ENCODE measurements around the gene MGAT4A.
"Not testable (repeated sequence)": the region's sequence is repeated elsewhere in the genome, so short reads cannot be mapped to it uniquely, and the experiment has no call there.

The MGAT4A gene

DNA sequence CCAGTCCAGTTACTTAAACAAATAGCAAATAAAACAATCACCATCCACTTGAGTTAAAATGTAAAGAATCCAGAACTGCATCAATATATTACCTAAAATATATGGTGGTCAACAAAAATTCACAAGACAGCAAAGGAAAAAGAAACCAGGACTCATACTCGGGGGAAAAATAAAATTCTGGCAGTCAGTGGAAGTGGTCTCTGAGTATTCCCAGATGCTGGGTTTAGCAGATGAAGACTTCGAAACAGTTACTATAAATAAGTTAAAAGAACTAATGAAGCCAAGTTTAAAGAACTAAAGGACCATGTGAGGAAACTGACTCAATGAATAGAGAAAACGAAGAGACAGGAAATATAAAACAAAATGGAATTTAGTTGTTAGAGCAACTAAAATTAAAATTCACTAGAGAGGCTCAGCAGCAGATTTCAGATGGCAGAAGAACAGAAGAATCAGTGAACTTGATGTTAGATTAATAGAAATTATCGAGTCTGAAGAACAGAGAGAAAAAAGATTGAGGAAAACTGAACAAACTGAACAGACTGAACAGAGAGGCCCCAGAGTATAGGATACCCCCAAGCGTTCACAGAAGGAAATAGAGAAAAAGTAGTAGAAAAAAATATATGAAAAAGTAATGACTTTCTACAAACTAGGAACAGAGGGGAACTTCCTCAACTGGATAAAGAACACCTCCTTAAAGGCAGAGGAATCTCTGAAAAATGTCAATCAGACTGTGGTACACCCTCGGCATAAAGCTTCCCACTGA lies 27.9 kb downstream of the MGAT4A start:
- DNase-seq (ENCODE audit: low spot score) = no peak

DNA sequence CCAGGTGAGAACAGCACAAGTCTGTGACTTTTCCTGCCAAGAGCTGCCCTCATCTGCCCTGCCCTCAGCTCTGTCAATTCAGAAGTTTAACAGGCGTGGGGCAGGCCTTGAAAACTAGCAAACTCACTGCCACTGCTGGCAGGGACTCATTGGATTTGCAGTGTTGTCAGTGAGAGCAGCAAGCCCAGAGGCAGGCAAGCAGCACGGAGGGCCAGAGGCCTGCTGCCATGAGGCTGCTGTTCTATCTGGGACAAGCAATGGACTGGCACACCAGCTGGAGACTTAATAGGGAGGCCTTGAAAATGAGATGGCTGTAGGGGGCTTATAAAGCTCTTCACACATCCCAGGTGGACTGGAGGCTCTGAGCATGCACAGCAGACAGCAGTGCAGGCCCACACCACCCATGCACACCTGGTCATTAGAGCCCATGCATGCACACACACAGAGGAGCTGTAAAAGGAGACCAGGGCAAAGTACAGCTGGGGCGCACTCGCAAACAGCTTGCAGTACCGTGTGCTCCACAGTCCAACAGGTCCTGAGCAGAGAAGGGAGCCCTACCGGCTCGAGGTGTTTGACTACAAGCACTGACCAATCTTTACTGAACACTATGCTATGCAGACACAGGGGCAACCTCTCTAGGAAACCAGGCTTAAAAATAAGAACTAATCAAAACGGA lies 28.7 kb downstream of the MGAT4A start:
- DNase-seq (ENCODE audit: low spot score) = peak; percentile 11

DNA sequence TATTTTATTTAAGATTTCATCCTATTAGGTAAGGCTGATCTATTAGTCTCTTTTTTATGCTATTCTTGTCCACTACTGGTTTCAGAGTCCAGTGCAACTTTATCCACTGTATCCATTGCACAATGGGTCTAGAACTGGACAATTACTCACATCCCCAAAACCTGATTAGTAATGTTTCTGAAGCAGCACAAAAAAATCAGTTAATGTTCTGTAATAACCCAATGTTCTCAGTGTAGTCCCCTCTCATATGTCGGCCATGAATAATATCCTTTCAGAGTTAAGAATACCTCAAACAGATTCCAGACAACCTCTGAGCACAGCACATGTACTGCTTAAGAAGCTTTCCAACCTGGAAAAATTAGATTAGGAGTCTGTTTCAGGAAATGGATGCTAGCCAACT lies 29.7 kb downstream of the MGAT4A start:
- DNase-seq (ENCODE audit: low spot score) = no peak

DNA sequence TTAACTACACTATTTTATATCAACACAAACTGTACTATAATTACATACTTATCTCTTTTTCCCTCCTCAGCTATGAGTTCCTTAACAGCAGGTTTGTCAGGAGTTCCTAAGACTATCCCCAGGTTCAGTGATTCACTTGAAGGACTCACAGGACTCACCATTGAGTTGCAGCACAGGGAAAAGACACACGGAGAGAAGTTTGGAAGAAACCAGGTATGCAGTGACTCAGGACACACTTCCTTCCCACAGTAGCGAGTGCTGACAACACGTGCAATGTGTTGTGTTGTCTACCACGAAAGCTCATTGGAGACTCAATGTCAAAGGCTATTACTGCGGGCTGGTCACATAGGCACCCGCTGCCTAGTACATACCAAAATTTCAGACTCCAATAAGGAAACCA lies 32.0 kb downstream of the MGAT4A start:
- no peak for DNase-seq (ENCODE audit: low spot score)

DNA sequence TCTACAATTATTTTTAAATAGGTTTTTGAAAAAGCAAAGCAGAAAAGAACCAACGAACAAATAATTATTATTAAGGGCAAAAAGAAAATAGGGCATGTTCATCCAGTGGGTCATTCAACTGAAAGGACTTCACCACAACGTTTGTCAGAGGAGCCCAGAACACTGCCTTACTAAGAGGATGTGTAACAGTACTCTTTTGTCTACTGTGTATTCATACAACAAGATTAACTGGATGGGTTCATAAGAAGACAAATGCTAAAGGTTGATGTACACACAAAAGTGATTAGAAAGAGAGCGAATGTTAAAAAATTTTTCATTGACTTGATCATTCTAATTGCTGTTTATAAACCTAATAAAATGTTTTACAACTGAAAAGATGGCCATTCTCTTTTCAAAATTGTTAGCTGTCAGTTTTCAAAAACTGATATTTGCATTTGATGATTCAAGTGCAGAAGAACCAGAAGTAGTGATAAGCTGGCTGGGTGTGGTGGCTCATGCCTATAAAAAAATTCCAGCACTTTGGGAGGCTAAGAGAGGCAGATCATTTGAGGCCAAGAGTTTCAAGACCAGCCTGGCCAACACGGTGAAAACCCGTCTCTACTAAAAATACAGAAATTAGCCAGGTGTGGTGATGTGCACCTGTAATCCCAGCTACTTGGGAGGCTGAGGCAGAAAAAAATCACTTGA lies 33.1 kb downstream of the MGAT4A start:
- DNase-seq (ENCODE audit: low spot score) = no peak

DNA sequence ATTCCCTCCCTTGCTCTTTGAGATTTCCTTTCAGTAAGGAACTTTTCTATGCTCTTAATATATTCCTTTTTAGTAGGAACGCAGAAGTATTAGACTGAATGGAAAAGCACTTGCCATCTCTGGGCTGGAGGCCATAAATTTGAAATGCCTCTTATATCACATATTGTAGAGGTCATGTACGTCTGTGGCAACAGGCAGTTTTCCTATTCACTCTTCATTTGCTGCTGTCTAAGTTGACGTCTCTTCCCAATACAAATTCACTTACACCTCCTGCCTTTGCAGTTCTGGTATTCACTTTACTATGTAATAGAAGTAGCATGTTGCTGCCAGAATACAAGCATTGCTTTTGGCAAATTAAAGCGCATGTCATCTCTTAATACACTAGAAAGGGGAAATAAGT lies 34.7 kb downstream of the MGAT4A start:
- no peak for DNase-seq (ENCODE audit: low spot score)

DNA sequence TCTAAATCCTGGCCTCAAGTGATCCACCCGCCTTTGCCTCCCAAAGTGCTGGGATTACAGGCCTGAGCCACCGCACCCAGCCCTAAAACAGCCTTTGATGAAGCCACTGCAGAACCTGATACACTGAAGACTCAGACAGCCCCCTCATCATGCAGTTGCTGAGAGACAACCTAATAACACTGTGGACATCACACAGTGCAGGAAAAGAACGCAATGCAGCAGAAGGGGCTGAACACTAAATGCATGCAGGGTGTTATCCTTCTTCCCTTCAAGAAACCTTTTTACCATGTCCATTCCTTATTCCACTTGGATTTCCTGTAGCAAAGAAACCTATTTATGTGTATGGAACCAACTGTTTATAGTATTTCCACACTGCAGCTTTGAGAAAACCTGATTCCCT lies 35.7 kb downstream of the MGAT4A start:
- no peak for DNase-seq (ENCODE audit: low spot score)

DNA sequence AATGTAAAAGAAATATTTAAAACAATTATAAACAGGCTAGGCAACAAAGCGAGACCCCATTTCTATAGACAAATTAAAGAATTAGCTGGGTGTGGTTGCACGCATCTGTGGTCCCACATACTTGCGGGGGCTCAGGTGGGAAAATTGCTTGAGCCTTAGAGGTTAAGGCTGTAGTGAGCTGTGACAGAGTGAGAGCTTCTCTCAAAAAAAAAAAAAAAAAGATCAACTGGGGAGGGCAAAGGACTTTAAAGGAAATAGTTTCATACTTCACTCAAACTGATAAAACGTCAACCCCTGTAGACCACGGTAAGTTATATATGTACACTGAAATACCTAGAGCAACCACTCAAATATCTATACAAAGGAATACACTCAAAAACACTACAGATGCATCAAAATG lies 37.5 kb downstream of the MGAT4A start:
- no peak for DNase-seq (ENCODE audit: low spot score)

DNA sequence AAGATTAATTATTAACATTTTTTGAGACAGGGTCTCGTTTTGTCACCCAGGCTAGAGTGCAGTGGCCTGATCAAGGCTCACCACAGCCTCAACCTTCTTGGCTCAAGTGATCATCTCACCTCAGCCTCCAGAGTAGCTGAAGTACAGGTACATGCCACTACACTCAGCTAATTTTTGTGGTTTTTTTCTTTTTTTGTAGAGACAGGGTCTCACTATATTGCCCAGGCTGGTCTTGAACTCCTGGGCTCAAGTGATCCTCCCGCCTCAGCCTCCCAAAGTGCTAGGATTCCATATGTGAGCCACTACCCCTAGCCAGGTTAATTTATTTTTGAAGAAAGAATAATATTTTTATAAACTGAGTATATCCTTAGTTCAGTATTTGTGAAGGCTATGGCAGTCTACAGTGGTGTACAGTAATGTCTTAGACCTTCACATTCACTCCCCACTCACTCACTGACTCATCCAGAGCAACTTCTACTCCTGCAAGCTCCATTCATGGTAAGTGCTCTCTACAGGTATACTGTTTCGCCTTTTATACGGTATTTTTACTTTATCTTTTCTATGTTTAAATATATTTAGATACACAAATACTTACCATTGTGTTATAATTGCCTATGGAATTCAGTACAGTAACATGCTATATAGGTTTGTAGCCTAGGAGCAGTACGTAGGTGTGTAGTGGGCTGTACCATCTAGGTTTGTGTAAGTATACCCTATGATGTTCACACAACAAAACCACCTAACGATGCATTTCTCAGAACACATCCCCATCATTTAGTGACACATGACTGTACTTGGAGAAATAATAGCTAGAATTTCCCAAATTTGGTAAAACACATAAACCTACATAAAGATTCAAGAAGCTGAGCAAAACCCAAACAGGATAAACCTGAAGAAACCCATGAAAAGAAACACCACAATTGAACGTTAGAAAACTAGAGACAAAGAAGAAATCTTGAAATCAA lies 38.6 kb downstream of the MGAT4A start:
- no peak for DNase-seq (ENCODE audit: low spot score)

DNA sequence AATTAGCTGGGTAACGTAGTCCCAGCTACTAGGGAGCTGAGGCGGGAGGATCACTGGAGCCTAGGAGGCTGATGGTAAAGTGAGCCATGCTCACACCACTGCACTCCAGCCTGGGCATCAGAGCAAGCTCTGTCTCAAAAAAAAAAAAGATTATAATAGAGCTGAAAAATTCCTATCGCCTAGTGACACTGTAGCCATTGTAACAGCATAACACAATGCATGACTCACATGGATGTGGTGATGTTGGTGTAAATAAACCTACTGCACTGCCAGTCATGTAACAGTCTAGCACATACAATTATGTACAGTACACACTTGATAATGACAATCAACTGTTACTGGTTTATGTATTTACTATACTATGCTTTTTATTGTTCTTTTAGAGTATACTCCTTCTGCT lies 39.6 kb downstream of the MGAT4A start:
- no peak for DNase-seq (ENCODE audit: low spot score)

DNA sequence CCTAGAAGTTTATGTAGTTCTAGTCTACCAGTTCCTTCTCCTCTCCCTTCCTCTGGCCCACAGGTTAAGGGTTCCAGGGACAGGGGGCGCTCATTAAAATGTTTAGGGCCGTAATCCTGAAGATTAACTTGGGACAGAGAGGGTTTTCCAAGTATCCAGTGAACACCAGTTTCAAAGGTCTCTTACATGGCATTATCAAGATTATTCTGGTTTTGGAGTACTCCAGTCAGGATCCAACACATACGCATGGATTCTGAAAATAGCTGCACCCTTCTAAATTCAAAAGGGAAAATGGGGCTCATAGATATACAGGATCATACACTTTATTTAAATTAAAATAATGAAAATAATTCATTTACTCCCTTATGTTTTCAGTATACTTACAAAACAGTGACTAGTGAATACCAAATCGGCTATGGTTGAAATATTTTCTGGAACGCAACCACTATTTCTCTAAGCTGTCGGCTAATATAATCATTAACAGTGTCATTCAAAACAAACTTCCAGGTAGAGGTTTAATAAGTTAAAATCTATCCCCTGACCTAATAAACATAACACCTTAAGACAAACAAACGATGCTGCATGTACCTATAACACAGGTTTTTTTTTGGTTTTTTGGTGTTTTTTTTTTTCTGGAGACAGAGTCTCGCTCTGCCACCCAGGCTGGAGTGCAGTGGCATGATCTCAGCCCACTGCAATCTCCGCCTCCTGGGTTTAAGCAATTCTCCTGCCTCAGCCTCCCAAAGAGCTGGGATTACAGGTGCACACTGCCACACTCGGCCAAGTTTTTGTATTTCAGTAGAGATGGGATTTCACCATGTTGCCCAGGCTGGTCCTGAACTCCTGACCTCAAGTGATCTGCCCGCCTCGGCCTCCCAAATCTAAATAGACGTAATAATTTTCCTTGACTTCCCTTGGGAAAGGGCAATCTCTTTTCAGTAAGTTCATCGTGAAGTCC lies 44.7 kb downstream of the MGAT4A start:
- no peak for DNase-seq (ENCODE audit: low spot score)

DNA sequence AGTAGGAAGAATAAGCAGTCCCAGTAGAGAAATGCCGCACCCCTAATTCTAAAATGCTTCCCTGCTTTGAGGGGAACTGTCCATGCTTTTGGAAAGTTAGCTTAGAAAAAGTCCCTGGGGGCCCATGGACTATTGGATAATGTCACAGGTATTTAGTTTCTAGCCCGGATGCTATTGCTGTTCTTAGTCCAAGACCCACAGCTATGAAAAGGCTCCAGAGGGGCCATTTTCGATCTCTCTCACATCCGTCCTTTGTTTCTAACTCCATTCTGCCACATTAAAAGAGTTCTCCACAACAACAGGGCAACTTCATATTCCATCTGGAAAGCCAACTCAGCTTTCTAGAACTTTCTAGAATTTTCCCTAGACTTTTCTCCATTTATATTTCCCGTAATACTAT lies 47.2 kb downstream of the MGAT4A start:
- DNase-seq (ENCODE audit: low spot score) = no peak

DNA sequence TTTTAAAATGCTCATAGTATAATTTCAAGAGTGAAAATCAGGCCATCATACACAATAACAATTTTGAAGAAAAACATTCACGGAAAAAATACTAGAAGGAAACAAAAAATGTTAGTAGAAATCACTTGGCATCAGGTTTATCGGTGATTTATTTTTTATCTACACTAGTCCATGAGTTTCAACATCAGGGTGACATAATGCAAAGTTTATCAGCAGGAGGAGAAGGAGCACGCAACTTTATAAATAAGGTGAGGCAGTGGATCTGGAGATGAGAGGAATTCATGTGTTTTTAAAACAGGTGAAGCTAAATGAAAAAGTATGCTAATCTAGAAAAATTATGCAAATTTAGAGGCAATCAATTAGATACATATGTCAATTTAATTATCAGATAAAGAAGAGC lies 54.2 kb downstream of the MGAT4A start:
- DNase-seq (ENCODE audit: low spot score) = no peak

DNA sequence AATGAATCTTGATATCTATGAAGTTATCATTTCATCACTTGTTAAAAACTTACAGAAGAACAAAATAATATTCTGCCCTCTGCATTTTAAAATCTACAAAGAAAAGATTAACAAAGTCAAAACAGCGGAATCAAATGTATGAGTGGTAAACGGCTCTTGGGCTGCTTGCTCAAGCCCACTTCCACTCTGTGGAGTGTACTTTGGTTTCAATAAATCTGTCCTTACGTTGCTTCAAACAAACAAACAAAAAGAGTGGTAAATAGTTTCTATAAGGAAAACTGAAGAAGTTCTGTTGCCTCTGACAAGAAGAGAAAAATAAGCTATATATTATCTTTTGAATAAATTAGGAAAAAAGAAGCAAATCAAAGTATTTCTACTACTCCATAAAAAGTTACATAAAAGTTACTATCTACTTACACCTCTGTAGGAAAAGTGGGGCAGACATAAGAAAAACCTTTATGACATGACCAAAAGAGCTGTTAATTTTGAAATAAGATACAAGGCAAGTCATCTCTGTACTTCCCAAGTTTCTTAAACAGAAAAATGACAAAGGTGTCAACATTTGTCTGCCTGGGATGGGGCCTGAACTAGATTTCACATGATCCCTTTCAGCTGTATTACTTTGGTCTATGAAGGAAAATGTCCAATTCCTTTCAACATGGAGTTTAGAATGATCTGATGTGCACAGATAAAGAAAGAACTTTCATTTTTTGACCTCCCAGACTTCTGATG lies 56.5 kb downstream of the MGAT4A start:
- DNase-seq (ENCODE audit: low spot score) = no peak

DNA sequence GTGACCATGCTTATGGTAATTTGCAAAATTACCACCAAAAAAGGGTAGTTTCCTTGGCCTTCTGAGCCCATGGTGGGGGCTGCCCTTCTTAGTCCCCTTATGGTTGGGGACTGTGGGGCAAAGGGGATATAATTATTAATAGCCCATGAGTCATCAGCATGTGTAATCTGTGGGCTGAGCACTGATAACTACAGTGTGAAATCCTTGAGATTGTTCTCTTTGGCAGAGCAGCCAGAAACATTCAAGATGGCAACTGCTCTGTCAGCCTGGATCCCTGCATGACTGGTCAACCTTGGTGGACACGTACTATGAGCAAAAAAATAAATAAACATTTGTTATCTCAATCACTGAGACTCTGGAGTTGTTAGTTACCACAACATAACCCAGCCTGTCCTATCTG lies 61.3 kb downstream of the MGAT4A start:
- no peak for DNase-seq (ENCODE audit: low spot score)

DNA sequence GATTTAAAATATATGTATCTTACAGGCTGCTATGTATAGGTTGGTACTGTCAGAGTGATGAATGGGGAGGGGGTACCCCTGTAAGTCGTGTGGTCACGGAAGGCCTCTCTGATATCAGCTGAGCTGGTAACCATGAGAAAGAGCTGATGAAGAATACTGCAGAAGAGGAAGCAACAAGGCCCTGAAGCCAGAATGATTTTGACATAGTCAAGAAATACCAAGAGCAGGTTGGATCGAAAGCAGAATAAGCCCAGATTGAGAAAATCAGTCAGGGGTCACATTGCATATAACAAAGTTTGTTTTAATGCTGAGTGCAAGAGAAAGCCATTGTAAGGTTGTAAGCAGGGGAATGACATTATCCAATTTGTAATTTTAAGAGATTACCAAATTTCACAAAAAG lies 65.3 kb downstream of the MGAT4A start:
- no peak for DNase-seq (ENCODE audit: low spot score)

DNA sequence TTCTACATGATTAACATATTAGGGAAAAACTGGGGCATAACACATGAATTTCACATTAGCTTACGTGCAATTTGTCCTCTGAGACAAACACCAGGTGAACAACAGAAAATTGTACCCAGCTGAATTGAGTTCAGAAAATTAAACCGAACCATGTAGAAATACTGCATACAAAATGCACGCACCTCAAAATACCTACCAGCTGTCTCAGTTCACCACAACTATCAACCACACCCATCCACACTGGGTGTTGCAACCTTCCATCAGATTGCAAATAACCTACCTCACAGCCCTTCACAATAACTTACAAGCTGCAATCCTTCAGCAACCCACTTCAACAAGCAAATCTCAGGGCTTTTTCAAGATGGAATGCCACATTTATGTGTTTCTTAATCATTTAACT lies 66.6 kb downstream of the MGAT4A start:
- DNase-seq (ENCODE audit: low spot score) = no peak

DNA sequence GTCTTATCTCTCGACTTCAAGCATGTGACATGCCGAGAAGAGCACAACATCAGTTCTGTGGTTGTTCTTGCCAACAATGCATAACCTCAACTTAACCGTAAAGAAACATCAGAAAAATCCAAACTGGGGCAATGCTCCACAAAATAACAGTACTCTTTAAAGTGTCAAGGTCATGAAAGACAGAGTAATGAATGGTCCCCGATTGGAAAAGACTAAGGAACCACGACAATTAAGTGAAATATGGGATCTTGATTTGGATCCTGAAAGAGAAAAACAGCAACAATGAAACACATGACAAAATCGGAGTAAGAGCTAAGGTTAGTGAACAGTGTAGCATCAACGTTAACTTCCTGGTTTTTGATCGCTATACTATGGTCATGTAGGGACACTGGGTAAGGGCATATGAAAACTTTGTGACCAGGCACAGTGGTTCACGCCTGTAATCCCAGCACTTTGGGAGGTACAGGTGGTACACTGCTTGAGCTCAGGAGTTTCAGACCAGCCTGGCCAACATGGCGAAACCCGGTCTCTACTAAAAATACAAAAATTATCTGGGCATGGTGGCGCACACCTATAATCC lies 67.3 kb downstream of the MGAT4A start:
- no peak for DNase-seq (ENCODE audit: low spot score)

DNA sequence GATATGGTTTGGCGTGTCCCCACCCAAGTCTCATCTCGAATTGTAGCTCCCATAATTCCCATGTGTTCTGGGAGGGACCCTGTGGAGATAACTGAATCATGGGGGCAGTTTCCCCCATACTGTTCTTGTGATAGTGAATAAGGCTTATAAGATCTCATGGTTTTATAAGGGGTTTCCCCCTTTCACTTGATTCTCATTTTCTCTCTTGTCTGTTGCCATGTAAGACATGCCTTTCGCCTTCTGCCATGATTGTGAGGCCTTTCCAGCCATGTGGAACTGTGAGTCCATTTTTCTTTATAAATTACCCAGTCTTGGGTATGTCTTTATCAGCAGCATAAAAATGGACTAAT lies 71.5 kb downstream of the MGAT4A start:
- DNase-seq (ENCODE audit: low spot score) = not testable (repeated sequence)

Data from SK-N-DZ (cell line).